DOHH2 (cell line): ENCODE data around the gene DUOX1.

ENCODE experiments used
- EZH2phosphoT487 ChIP-seq: fragments of 200-600 bp; sonication (generic); IDR thresholded peaks from 2 replicates; pipeline ENCODE4 v1.6.1; 2017; ENCODE audit warnings: borderline replicate concordance, mild to moderate bottlenecking, antibody characterized with exemption, low read length, moderate library complexity, mixed read lengths
- TF ChIP-seq, protein P1 (sequence below): fragments of 200-600 bp; sonication (generic); IDR thresholded peaks from one replicate; pipeline ENCODE4 v1.5.1; 2014; ENCODE audit warnings: antibody characterized with exemption, mild to moderate bottlenecking, low read depth, low read length; ENCODE audit not compliant: poor library complexity, severe bottlenecking

DNA sequence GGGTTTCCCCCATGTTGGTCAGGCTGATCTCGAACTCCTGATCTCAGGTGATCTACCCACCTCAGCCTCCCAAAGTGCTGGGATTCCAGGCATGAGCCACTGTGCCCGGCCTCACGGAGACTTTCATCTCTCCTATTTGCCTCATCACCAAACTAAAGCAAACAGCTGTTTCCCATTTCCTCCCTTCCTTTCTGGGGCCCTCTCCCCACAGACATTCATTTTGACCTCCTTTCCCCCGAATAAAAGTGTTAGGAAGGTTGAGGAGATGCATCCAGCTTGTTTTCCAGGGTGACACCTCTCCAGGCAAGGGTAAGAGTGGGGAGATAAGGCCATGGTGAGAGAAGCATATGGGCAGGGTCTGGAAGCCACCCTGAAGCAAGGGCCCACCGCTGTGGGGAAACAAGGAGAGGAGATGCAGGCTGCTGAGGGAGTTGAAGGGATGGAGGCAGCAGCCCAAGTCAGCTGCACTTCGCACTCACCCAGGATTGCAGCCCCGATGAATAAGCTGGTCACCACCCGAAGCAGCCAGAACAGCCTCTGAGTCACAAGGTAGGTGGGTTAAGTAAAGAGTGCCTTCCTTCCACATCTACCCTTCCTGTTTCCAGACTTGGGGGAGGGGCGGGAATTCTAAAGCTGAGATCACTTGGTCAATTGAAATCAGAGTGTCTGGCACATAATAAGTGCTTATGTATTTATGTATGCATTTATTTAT lies 7.9 kb upstream of the DUOX1 start:
- TF ChIP-seq, protein P1, sequence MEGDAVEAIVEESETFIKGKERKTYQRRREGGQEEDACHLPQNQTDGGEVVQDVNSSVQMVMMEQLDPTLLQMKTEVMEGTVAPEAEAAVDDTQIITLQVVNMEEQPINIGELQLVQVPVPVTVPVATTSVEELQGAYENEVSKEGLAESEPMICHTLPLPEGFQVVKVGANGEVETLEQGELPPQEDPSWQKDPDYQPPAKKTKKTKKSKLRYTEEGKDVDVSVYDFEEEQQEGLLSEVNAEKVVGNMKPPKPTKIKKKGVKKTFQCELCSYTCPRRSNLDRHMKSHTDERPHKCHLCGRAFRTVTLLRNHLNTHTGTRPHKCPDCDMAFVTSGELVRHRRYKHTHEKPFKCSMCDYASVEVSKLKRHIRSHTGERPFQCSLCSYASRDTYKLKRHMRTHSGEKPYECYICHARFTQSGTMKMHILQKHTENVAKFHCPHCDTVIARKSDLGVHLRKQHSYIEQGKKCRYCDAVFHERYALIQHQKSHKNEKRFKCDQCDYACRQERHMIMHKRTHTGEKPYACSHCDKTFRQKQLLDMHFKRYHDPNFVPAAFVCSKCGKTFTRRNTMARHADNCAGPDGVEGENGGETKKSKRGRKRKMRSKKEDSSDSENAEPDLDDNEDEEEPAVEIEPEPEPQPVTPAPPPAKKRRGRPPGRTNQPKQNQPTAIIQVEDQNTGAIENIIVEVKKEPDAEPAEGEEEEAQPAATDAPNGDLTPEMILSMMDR = no peak
- TF ChIP-seq EZH2phosphoT487 = no peak
